A549 (cell line): ENCODE results near the gene CAMKMT. TPM values are rescaled to one million over a fixed set of nuclear protein-coding genes. Genes with fewer than 3 reads are reported as not detected.

Source experiments
- ATAC-seq, 2 experiments: fragments of 200-7000 bp in 1 of 2; fragments of >200 bp in 1 of 2; cut with Nextera tagmentation in 1 of 2; cut with Tn5 transposase in 1 of 2; 3 replicates each; pipeline versions ENCODE4 v1.8.0 to v1.9.1; 2018 to 2020; ENCODE audit warnings: mild to moderate bottlenecking in 1 of 2, moderate library complexity in 1 of 2
- CTCF ChIA-PET: fragments of 300-600 bp; sonication (Branson Sonifier 250); formaldehyde crosslinking; extraction: SDS; loops from one replicate; lab custom pipeline; 2021; ENCODE audit warnings: antibody characterized with exemption, inconsistent platforms; lab: Yijun Ruan, JAX
- POLR2A ChIA-PET: fragments of 350-600 bp; formaldehyde crosslinking; extraction: SDS; loops from one replicate; lab custom pipeline; 2021; ENCODE audit warnings: antibody characterized with exemption, inconsistent platforms; lab: Yijun Ruan, JAX
- DNase-seq, 2 experiments: peaks; one replicate each; pipeline versions ENCODE4 v3.0.0 to v3.0.0-alpha.2; 2011 to 2016; ENCODE audit warnings: low read depth in 1 of 2, low spot score in 1 of 2
- FAIRE-seq: peaks from 2 replicates; lab custom pipeline; 2011; peaks lifted over from hg19 to GRCh38; lab: Jason Lieb, UNC
- H3K27ac ChIP-seq, 2 experiments: fragments of >200 bp; sonication (Bioruptor Twin); formaldehyde crosslinking; 3 replicates each; pipeline ENCODE4 v1.5.1; 2016 to 2017
- H3K4me1 ChIP-seq: fragments of >200 bp; sonication (Bioruptor Twin); formaldehyde crosslinking; 3 replicates; pipeline ENCODE4 v1.6.1; 2016
- H3K4me2 ChIP-seq: fragments of >200 bp; sonication (Bioruptor Twin); formaldehyde crosslinking; 3 replicates; pipeline ENCODE4 v1.6.1; 2016
- H3K4me3 ChIP-seq: fragments of >200 bp; sonication (Bioruptor Twin); formaldehyde crosslinking; 3 replicates; pipeline ENCODE4 v1.5.1; 2016
- H3K9me3 ChIP-seq: fragments of >200 bp; sonication (Bioruptor Twin); formaldehyde crosslinking; 3 replicates; pipeline ENCODE4 v1.6.1; 2016
- BHLHE40 ChIP-seq: IDR thresholded peaks from 2 replicates; pipeline ENCODE4 v1.6.1; 2012; ENCODE audit warnings: low read depth, low read length, inconsistent platforms
- CEBPB ChIP-seq, 2 experiments: fragments of >200 bp in 1 of 2; sonication (Bioruptor Twin) in 1 of 2; formaldehyde crosslinking in 1 of 2; IDR thresholded peaks; 2 replicates each; pipeline ENCODE4 v1.6.1; 2012 to 2016
- CHD2 ChIP-seq: fragments of 150-350 bp; IDR thresholded peaks from 2 replicates; pipeline ENCODE4 v1.6.1; 2014; ENCODE audit warnings: low read length; ENCODE audit not compliant: partially characterized antibody
- EHF ChIP-seq: fragments of 250-450 bp; sonication (Bioruptor Pico); IDR thresholded peaks from 2 replicates; pipeline ENCODE4 v1.5.0; 2020; ENCODE audit warnings: mild to moderate bottlenecking
- EHMT2 ChIP-seq: fragments of 200-600 bp; sonication (generic); IDR thresholded peaks from 2 replicates; pipeline ENCODE4 v1.6.1; 2016; ENCODE audit warnings: antibody characterized with exemption, low read depth, mild to moderate bottlenecking, moderate library complexity
- ESRRA ChIP-seq: fragments of 150-350 bp; IDR thresholded peaks from 2 replicates; pipeline ENCODE4 v1.6.1; 2014; ENCODE audit warnings: mild to moderate bottlenecking, low read length, borderline replicate concordance
- FOSB ChIP-seq: fragments of 250-450 bp; sonication (Bioruptor Pico); IDR thresholded peaks from 2 replicates; pipeline ENCODE4 v1.5.0; 2020; ENCODE audit warnings: mild to moderate bottlenecking, moderate library complexity
- HEYL ChIP-seq: fragments of 250-450 bp; sonication (Bioruptor Pico); IDR thresholded peaks from 2 replicates; pipeline ENCODE4 v1.8.0; 2021; ENCODE audit warnings: mild to moderate bottlenecking, moderate library complexity
- JUN ChIP-seq, 2 experiments: fragments of >200 bp; sonication (Bioruptor Twin); formaldehyde crosslinking; IDR thresholded peaks; 2 replicates in 1 of 2; 3 replicates in 1 of 2; pipeline ENCODE4 v1.6.1; 2016 to 2017
- MAFK ChIP-seq: fragments of 450-650 bp; IDR thresholded peaks from 2 replicates; pipeline ENCODE4 v1.6.1; 2014; ENCODE audit not compliant: partially characterized antibody
- MYC ChIP-seq: IDR thresholded peaks from 2 replicates; pipeline ENCODE4 v1.6.1; 2012; ENCODE audit warnings: mild to moderate bottlenecking, inconsistent platforms, low read length, improper control_type of control experiment, borderline replicate concordance
- PHF8 ChIP-seq: fragments of 200-600 bp; sonication (generic); IDR thresholded peaks from 2 replicates; pipeline ENCODE4 v1.6.1; 2016; ENCODE audit warnings: low read depth, mild to moderate bottlenecking, antibody characterized with exemption, moderate library complexity, borderline replicate concordance
- POLR2A ChIP-seq: IDR thresholded peaks from 2 replicates; pipeline ENCODE4 v1.6.1; 2012; ENCODE audit warnings: mild to moderate bottlenecking, low read length
- RARB ChIP-seq: fragments of 250-450 bp; sonication (Bioruptor Pico); IDR thresholded peaks from 2 replicates; pipeline ENCODE4 v1.8.0; 2021; ENCODE audit warnings: mild to moderate bottlenecking, moderate library complexity
- RNF2 ChIP-seq: fragments of 200-600 bp; sonication (generic); IDR thresholded peaks from 2 replicates; pipeline ENCODE4 v1.6.1; 2016; ENCODE audit warnings: low read depth, mild to moderate bottlenecking, antibody characterized with exemption, moderate library complexity, borderline replicate concordance
- SMC3 ChIP-seq: fragments of >200 bp; sonication (Bioruptor Twin); formaldehyde crosslinking; IDR thresholded peaks from 3 replicates; pipeline ENCODE4 v1.6.1; 2018; ENCODE audit warnings: inconsistent platforms
- TFCP2L1 ChIP-seq: fragments of 250-450 bp; sonication (Bioruptor Pico); IDR thresholded peaks from 2 replicates; pipeline ENCODE4 v1.5.0; 2021; ENCODE audit warnings: mild to moderate bottlenecking
- ZC3H11A ChIP-seq: fragments of 450-650 bp; IDR thresholded peaks from 2 replicates; pipeline ENCODE4 v1.6.1; 2014; ENCODE audit warnings: antibody characterized with exemption, mild to moderate bottlenecking
- ZFP36 ChIP-seq: fragments of 450-650 bp; IDR thresholded peaks from 2 replicates; pipeline ENCODE4 v1.6.1; 2014; ENCODE audit warnings: borderline replicate concordance; ENCODE audit not compliant: partially characterized antibody
- ZSCAN20 ChIP-seq: fragments of 250-450 bp; sonication (Bioruptor Pico); IDR thresholded peaks from 2 replicates; pipeline ENCODE4 v1.8.0; 2022; ENCODE audit warnings: mild to moderate bottlenecking, moderate library complexity
- WGBS: methylation state at CpG from one replicate; pipeline ENCODE4 v1.1.6; 2017; ENCODE audit errors: missing lambda C conversion rate; 5-methylcytosine and 5-hydroxymethylcytosine counted together
- polyA minus RNA-seq: library from RNA; depleted of rRNA, polyadenylated mRNA; stranded (reverse); fragments of >200 nt; gene quantifications from 2 replicates; pipeline ENCODE4 v1.2.3, GENCODE V29; 2011; rRNA and poly(A)+ RNA removed
- polyA plus RNA-seq, 4 experiments: library from polyadenylated mRNA; depleted of rRNA in 3 of 4; stranded (reverse); fragments of >200 nt; fragmentation: RNase III in 1 of 4; extraction: RNeasy Plus Mini Kit Qiagen cat#74134 plus additional on column Dnase treatment in 1 of 4; gene quantifications; 2 replicates in 3 of 4; 3 replicates in 1 of 4; pipeline ENCODE4 v1.2.3, GENCODE V29; 2011 to 2017
- TF ChIP-seq, protein P1 (sequence below): fragments of >200 bp; sonication (Bioruptor Twin); formaldehyde crosslinking; IDR thresholded peaks from 3 replicates; pipeline ENCODE4 v1.6.1; 2016
- TF ChIP-seq, protein P2 (sequence below): fragments of 150-350 bp; IDR thresholded peaks from 2 replicates; pipeline ENCODE4 v1.6.1; 2014; ENCODE audit warnings: low read depth, mild to moderate bottlenecking, low read length
- TF ChIP-seq, protein P3 (sequence below): IDR thresholded peaks from 2 replicates; pipeline ENCODE4 v1.6.1; 2012
- TF ChIP-seq, protein P4 (sequence below): fragments of 250-450 bp; sonication (Bioruptor Pico); IDR thresholded peaks from 2 replicates; pipeline ENCODE4 v1.5.0; 2020; ENCODE audit warnings: low read depth, mild to moderate bottlenecking, moderate library complexity
- TF ChIP-seq, protein P5 (sequence below): fragments of 450-650 bp; IDR thresholded peaks from 2 replicates; pipeline ENCODE4 v1.6.1; 2014; ENCODE audit warnings: antibody characterized with exemption

CAMKMT gene
- polyA plus RNA-seq (2011; rRNA removed), result 10.0 and 15.7 TPM in 2 replicates
- 3.7 and 4.3 TPM in 2 replicates for polyA plus RNA-seq (2012; cell fraction: cytosol; rRNA removed)
- 2.4 and 3.2 TPM in 2 replicates for polyA plus RNA-seq (2012; cell fraction: nucleus; rRNA removed)
- polyA plus RNA-seq (2017; fragmentation: RNase III; extraction: RNeasy Plus Mini Kit Qiagen cat#74134 plus additional on column Dnase treatment), result 6.2 to 6.7 TPM (median 6.5 TPM) in 3 replicates
- 9.4 and 10.2 TPM in 2 replicates for polyA minus RNA-seq

DNA sequence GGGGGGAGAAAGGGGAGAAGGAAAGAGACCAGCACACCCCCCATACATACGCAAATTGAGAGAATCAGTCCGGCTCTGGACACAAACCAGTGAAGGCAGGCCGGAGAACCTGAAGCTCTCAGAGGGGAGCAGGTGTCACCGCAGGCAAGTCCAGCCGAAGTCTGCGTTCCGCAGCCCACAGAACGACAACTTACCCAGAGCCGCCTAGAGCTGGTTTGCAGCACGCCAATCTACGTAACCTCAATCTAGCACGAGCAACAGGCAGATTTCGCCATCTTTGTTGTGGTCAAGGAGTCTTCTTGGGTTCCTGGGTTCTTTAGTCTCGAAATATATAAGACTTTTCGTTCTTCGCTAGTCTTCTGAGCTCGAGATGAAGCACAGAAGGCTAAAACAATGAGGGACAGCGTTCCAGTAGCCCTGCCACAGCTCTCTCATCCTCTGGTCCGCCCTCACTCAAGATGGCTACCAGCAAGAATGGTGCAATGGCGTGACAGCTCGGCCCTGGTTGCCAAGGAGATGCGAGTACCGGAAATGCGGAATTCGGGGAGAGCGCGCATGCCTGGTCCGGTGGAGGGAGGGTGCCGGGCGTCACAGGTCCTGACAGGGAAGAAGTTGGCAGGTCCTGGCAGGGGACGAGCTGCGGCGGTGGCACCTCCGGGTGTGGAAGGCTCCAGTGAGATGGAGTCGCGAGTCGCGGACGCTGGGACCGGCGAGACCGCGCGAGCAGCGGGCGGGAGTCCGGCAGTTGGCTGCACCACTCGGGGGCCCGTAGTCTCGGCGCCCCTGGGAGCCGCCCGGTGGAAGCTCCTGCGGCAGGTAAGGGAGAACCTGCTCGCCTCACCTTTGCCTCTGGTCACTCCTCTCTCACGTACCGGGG, at the start of gene CAMKMT, which contains the start of gene PREPL:
Gene CAMKMT, plus strand, starts transcription at position 618 of the 877 bp plus-strand sequence.
Gene PREPL, minus strand, starts transcription at position 165 of the 877 bp plus-strand sequence. CDS start 15,152 bp downstream, outside the sequence.
- DNase-seq (peak; percentile 96 to 99), ATAC-seq (peak; percentile 88 to 91), FAIRE-seq (peak; percentile 98)
- peaks cover 20% of the 10 kb centered on the region for H3K4me1 ChIP-seq
- whole genome bisulfite sequencing, result 3% methylated on average over 49 of the region's 57 CpGs
- H3K27ac ChIP-seq, result peak within 1 kb of the TSS; percentile 93 to 94
- TF ChIP-seq, protein P1, sequence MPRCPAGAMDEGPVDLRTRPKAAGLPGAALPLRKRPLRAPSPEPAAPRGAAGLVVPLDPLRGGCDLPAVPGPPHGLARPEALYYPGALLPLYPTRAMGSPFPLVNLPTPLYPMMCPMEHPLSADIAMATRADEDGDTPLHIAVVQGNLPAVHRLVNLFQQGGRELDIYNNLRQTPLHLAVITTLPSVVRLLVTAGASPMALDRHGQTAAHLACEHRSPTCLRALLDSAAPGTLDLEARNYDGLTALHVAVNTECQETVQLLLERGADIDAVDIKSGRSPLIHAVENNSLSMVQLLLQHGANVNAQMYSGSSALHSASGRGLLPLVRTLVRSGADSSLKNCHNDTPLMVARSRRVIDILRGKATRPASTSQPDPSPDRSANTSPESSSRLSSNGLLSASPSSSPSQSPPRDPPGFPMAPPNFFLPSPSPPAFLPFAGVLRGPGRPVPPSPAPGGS, result peak; percentile 24; the same call in 1 of the 3 replicates
- TF ChIP-seq CHD2 (peak; percentile 15), POLR2A (peak; percentile 92), EHF (CRISPR knock-in tag) (no peak), TFCP2L1 (CRISPR knock-in tag) (peak; percentile 72; the same call in 1 of the 2 replicates), EHMT2 (no peak), CEBPB (IDR thresholded peaks at IDR 0.05) (peak; percentile 81 to 91; a peak in 3 of 4 replicates), PHF8 (peak; percentile 89), MYC (peak; percentile 96), BHLHE40 (peak; percentile 72), RARB (CRISPR knock-in tag) (no peak), JUN (IDR thresholded peaks at IDR 0.05) (peak; percentile 27 to 56; a peak in 2 of 5 replicates)
- TF ChIP-seq, protein P2, sequence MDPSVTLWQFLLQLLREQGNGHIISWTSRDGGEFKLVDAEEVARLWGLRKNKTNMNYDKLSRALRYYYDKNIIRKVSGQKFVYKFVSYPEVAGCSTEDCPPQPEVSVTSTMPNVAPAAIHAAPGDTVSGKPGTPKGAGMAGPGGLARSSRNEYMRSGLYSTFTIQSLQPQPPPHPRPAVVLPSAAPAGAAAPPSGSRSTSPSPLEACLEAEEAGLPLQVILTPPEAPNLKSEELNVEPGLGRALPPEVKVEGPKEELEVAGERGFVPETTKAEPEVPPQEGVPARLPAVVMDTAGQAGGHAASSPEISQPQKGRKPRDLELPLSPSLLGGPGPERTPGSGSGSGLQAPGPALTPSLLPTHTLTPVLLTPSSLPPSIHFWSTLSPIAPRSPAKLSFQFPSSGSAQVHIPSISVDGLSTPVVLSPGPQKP, result no peak
- TF ChIP-seq, protein P3, sequence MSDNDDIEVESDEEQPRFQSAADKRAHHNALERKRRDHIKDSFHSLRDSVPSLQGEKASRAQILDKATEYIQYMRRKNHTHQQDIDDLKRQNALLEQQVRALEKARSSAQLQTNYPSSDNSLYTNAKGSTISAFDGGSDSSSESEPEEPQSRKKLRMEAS, result peak; percentile 98
- peak within 1 kb of the TSS; percentile 89 for H3K4me2 ChIP-seq
- no peaks in the 10 kb centered on the region for H3K9me3 ChIP-seq
- ChIA-PET CTCF (interaction anchor here (0.9 to 3.5 kb wide), 14 partner anchors 10 to 595 kb away, joined by 3 to 15 read pairs (median 4); no protein-coding TSS in a partner anchor), POLR2A (interaction anchor here (0.6 to 2.2 kb wide), 19 partner anchors 9 to 766 kb away, joined by 3 to 11 read pairs (median 3); partner anchors contain the start of genes PPM1B and THADA)
- H3K4me3 ChIP-seq, result peak within 1 kb of the TSS; percentile 77

DNA sequence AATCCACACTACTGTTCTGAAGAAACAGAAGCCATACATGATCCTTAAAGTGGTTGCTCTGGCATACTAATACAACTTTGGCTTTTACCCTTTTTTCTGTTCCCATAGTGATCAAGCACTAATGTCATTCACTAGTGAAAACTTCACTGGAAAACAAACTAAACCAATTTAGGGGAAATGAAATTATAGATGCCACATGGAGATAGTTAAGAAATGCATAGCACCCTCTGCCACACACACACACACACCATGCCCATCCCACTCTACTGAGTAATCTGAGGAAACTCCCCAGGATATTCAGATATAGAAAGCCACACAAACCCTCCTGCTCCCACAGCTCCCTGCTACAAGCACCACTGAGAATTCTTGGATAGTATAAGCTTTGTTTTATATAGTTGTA, 47.4 kb upstream of the CAMKMT start:
- no peak for TF ChIP-seq CEBPB (IDR thresholded peaks at IDR 0.05)
- TF ChIP-seq, protein P4, sequence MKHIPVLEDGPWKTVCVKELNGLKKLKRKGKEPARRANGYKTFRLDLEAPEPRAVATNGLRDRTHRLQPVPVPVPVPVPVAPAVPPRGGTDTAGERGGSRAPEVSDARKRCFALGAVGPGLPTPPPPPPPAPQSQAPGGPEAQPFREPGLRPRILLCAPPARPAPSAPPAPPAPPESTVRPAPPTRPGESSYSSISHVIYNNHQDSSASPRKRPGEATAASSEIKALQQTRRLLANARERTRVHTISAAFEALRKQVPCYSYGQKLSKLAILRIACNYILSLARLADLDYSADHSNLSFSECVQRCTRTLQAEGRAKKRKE (CRISPR knock-in tag), result no peak
- no peak for TF ChIP-seq BHLHE40
- TF ChIP-seq SMC3, result no peak
- no peak for TF ChIP-seq HEYL (CRISPR knock-in tag)
- TF ChIP-seq, protein P5, sequence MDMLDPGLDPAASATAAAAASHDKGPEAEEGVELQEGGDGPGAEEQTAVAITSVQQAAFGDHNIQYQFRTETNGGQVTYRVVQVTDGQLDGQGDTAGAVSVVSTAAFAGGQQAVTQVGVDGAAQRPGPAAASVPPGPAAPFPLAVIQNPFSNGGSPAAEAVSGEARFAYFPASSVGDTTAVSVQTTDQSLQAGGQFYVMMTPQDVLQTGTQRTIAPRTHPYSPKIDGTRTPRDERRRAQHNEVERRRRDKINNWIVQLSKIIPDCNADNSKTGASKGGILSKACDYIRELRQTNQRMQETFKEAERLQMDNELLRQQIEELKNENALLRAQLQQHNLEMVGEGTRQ, result no peak
- TF ChIP-seq ESRRA, result no peak
- no peak for TF ChIP-seq ZSCAN20 (CRISPR knock-in tag)
- no peak for TF ChIP-seq ZC3H11A
- no peak for TF ChIP-seq ZFP36
- TF ChIP-seq FOSB (CRISPR knock-in tag), result no peak
- TF ChIP-seq MAFK, result no peak
- TF ChIP-seq JUN (IDR thresholded peaks at IDR 0.05), result no peak
- no peak for TF ChIP-seq EHMT2
- TF ChIP-seq RNF2, result no peak
- TF ChIP-seq, all 56 proteins: peak for 0
- POLR2A ChIA-PET, result no interaction called here
- no peaks in the 10 kb centered on the region for H3K4me1 ChIP-seq
- H3K9me3 ChIP-seq, result peaks cover 35% of the 10 kb centered on the region
- no peak for DNase-seq
- FAIRE-seq, result no peak
- CTCF ChIA-PET, result interaction anchor here (0.6 to 1.9 kb wide), 4 partner anchors 23 to 261 kb away, joined by 3 to 4 read pairs (median 3); no protein-coding TSS in a partner anchor
- no peak overlapping the region for H3K4me2 ChIP-seq
- ATAC-seq, result no peak
- H3K27ac ChIP-seq, result no peak overlapping the region
- H3K4me3 ChIP-seq, result no peak overlapping the region
